Neural cell (in vitro differentiated cells): ENCODE results near the gene SLC25A19. TPM values are rescaled to one million over a fixed set of nuclear protein-coding genes. Genes with fewer than 3 reads are reported as not detected.

Source experiments
- H2AFZ ChIP-seq: fragments of 200-600, 300-800 bp; sonication (generic), shearing (Covaris generic); 2 replicates; pipeline ENCODE4 v1.6.0; 2014; ENCODE audit warnings: low read depth, mild to moderate bottlenecking, antibody characterized with exemption, low read length, moderate library complexity
- H3F3A ChIP-seq: fragments of 200-600 bp; shearing (Covaris generic); 2 replicates; pipeline ENCODE4 v1.6.1; 2016; ENCODE audit warnings: mild to moderate bottlenecking, moderate library complexity, mixed read lengths, antibody characterized with exemption, low read length; ENCODE audit not compliant: insufficient read depth, poor library complexity, severe bottlenecking
- H3K27ac ChIP-seq: fragments of 200-600, 300-800 bp; sonication (generic), shearing (Covaris generic); 2 replicates; pipeline ENCODE4 v1.5.1; 2014; ENCODE audit warnings: mild to moderate bottlenecking, low read length, moderate library complexity
- H3K27me3 ChIP-seq: fragments of 300-800, 200-600 bp; sonication (generic), shearing (Covaris generic); 2 replicates; pipeline ENCODE4 v1.6.0; 2014; ENCODE audit warnings: mild to moderate bottlenecking, low read depth, low read length, moderate library complexity; ENCODE audit not compliant: insufficient read depth
- H3K36me3 ChIP-seq: fragments of 300-800, 200-600 bp; sonication (generic), shearing (Covaris generic); 2 replicates; pipeline ENCODE4 v1.5.1; 2014; ENCODE audit warnings: mild to moderate bottlenecking, antibody characterized with exemption, low read length, moderate library complexity; ENCODE audit not compliant: insufficient read depth
- H3K4me2 ChIP-seq: fragments of 300-800, 200-600 bp; sonication (generic), shearing (Covaris generic); 2 replicates; pipeline ENCODE4 v1.6.0; 2014; ENCODE audit warnings: mild to moderate bottlenecking, low read length
- H3K4me3 ChIP-seq: fragments of 300-800, 200-600 bp; sonication (generic), shearing (Covaris generic); 2 replicates; pipeline ENCODE4 v1.5.1; 2014; ENCODE audit warnings: mild to moderate bottlenecking, low read length, moderate library complexity
- H3K79me2 ChIP-seq: fragments of 200-600 bp; shearing (Covaris generic); replicated peaks from 2 replicates; pipeline ENCODE4 v1.6.0; 2014; ENCODE audit warnings: mild to moderate bottlenecking, low read length, moderate library complexity; ENCODE audit not compliant: insufficient read depth
- H3K9ac ChIP-seq: fragments of 300-800, 200-600 bp; sonication (generic), shearing (Covaris generic); 2 replicates; pipeline ENCODE4 v1.6.1; 2016; ENCODE audit warnings: mild to moderate bottlenecking, low read length, mixed read lengths
- H3K9me2 ChIP-seq: fragments of 200-600 bp; shearing (Covaris generic); 2 replicates; pipeline ENCODE4 v1.6.1; 2016; ENCODE audit warnings: mild to moderate bottlenecking, low read length, mixed read lengths; ENCODE audit not compliant: insufficient read depth
- H3K9me3 ChIP-seq: fragments of 200-600, 300-800 bp; sonication (generic), shearing (Covaris generic); 2 replicates; pipeline ENCODE4 v1.6.1; 2016; ENCODE audit warnings: mild to moderate bottlenecking, mixed run types, low read length, moderate library complexity, mixed read lengths
- H4K20me1 ChIP-seq: fragments of 200-600 bp; shearing (Covaris generic); 2 replicates; pipeline ENCODE4 v1.6.1; 2016; ENCODE audit warnings: mild to moderate bottlenecking, mixed run types; ENCODE audit not compliant: insufficient read depth
- EP300 ChIP-seq: fragments of 450-650 bp; conservative IDR thresholded peaks from 2 replicates; pipeline ENCODE4 v1.6.1; 2014; ENCODE audit warnings: antibody characterized with exemption, mild to moderate bottlenecking, moderate library complexity; ENCODE audit not compliant: poor library complexity, severe bottlenecking
- EZH2 ChIP-seq: fragments of 200-600, 300-800 bp; shearing (Covaris generic), sonication (generic); IDR thresholded peaks from 2 replicates; pipeline ENCODE4 v1.6.1; 2014; ENCODE audit warnings: antibody characterized with exemption, low read length, borderline replicate concordance, mild to moderate bottlenecking; ENCODE audit not compliant: insufficient read depth, poor library complexity, severe bottlenecking
- MXI1 ChIP-seq: fragments of 450-650 bp; conservative IDR thresholded peaks from 2 replicates; pipeline ENCODE4 v1.6.1; 2014; ENCODE audit warnings: antibody characterized with exemption, mild to moderate bottlenecking; ENCODE audit not compliant: poor library complexity, severe bottlenecking
- POLR2AphosphoS5 ChIP-seq: IDR thresholded peaks from 2 replicates; pipeline ENCODE4 v1.6.1; 2012
- RAD21 ChIP-seq: fragments of 450-650 bp; conservative IDR thresholded peaks from 2 replicates; pipeline ENCODE4 v1.6.1; 2014; ENCODE audit warnings: antibody characterized with exemption, mild to moderate bottlenecking, moderate library complexity
- SMC3 ChIP-seq: fragments of 450-650 bp; conservative IDR thresholded peaks from 2 replicates; pipeline ENCODE4 v1.6.1; 2014; ENCODE audit warnings: antibody characterized with exemption, mild to moderate bottlenecking, moderate library complexity; ENCODE audit not compliant: poor library complexity
- TAF1 ChIP-seq: IDR thresholded peaks from 2 replicates; pipeline ENCODE4 v1.6.1; 2012; ENCODE audit warnings: low read depth
- polyA plus RNA-seq: library from polyadenylated mRNA; depleted of rRNA; stranded (reverse); fragments of >200 nt; gene quantifications from 2 replicates; pipeline ENCODE4 v1.2.3, GENCODE V29; 2014
- TF ChIP-seq, protein P1 (sequence below): fragments of 450-650 bp; IDR thresholded peaks from 2 replicates; pipeline ENCODE4 v1.5.1; 2014; ENCODE audit warnings: antibody characterized with exemption, mild to moderate bottlenecking, moderate library complexity; ENCODE audit not compliant: poor library complexity, severe bottlenecking
- TF ChIP-seq, protein P2 (sequence below): IDR thresholded peaks from 2 replicates; pipeline ENCODE4 v1.6.1; 2012; ENCODE audit warnings: borderline replicate concordance

The SLC25A19 gene
- polyA plus RNA-seq, 1 donor from 2014 or later: 13.8 TPM

DNA sequence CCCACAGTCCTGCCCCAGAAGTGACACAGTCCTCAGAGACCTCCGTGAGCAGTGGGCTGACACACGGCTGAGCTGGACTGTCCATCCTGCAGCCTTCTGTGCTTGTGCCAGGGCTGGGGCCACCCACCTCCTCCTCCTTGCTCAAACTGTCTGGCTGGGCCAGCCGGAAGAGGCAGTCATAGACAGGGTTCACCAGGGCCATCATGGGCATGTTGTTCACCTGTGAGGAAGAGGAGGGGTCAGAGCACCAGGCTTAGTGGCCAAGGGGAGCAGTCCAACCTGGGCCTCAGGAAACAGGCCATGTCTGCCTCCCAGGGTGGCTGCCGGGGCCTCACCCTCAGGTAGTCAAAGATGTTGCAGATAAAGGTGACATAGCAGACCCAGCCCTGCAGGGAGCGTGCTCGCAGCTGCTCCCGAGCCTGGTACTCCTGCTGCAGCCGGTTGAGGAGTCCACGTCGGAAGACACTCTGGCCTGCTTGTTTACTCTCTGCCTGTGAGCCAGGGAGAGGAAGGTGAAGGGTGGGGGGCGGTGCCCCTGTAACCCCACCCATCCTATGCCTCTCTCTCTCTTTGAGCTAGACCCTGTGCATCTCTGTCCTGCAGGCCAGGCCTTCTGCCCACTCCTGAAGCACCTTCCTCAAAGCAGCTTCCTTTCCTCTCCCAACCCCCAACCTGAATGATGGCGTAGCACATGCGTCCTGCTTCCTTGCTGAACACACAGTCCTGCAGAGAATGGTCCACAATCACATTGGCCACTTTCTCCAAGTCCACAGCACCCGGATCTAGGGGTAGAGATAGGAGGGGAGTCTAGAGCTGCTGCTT is 21.6 kb downstream of the SLC25A19 start:
- Histone ChIP-seq H3K79me2 (peaks cover 5% of the 10 kb centered on the region), H3K9ac (no peak overlapping the region), H3K27ac (no peak overlapping the region), H3K36me3 (no peaks in the 10 kb centered on the region), H3K4me3 (no peak overlapping the region), H3K27me3 (no peaks in the 10 kb centered on the region), H3F3A (no peaks in the 10 kb centered on the region), H3K9me2 (no peaks in the 10 kb centered on the region), H4K20me1 (no peaks in the 10 kb centered on the region), H2AFZ (no peak overlapping the region), H3K9me3 (no peaks in the 10 kb centered on the region), H3K4me2 (no peak overlapping the region)
- TF ChIP-seq, protein P1, sequence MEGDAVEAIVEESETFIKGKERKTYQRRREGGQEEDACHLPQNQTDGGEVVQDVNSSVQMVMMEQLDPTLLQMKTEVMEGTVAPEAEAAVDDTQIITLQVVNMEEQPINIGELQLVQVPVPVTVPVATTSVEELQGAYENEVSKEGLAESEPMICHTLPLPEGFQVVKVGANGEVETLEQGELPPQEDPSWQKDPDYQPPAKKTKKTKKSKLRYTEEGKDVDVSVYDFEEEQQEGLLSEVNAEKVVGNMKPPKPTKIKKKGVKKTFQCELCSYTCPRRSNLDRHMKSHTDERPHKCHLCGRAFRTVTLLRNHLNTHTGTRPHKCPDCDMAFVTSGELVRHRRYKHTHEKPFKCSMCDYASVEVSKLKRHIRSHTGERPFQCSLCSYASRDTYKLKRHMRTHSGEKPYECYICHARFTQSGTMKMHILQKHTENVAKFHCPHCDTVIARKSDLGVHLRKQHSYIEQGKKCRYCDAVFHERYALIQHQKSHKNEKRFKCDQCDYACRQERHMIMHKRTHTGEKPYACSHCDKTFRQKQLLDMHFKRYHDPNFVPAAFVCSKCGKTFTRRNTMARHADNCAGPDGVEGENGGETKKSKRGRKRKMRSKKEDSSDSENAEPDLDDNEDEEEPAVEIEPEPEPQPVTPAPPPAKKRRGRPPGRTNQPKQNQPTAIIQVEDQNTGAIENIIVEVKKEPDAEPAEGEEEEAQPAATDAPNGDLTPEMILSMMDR: no peak
- TF ChIP-seq, protein P2, sequence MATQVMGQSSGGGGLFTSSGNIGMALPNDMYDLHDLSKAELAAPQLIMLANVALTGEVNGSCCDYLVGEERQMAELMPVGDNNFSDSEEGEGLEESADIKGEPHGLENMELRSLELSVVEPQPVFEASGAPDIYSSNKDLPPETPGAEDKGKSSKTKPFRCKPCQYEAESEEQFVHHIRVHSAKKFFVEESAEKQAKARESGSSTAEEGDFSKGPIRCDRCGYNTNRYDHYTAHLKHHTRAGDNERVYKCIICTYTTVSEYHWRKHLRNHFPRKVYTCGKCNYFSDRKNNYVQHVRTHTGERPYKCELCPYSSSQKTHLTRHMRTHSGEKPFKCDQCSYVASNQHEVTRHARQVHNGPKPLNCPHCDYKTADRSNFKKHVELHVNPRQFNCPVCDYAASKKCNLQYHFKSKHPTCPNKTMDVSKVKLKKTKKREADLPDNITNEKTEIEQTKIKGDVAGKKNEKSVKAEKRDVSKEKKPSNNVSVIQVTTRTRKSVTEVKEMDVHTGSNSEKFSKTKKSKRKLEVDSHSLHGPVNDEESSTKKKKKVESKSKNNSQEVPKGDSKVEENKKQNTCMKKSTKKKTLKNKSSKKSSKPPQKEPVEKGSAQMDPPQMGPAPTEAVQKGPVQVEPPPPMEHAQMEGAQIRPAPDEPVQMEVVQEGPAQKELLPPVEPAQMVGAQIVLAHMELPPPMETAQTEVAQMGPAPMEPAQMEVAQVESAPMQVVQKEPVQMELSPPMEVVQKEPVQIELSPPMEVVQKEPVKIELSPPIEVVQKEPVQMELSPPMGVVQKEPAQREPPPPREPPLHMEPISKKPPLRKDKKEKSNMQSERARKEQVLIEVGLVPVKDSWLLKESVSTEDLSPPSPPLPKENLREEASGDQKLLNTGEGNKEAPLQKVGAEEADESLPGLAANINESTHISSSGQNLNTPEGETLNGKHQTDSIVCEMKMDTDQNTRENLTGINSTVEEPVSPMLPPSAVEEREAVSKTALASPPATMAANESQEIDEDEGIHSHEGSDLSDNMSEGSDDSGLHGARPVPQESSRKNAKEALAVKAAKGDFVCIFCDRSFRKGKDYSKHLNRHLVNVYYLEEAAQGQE: no peak
- TF ChIP-seq TAF1: no peak
- no peak for TF ChIP-seq SMC3
- no peak for TF ChIP-seq POLR2AphosphoS5
- TF ChIP-seq EZH2: no peak
- no peak for TF ChIP-seq RAD21
- TF ChIP-seq MXI1: no peak
- no peak for TF ChIP-seq EP300

- no peak overlapping the region for H2AFZ ChIP-seq
- no peak overlapping the region for H3K4me2 ChIP-seq
- H3F3A ChIP-seq: no peaks in the 10 kb centered on the region
- H3K9me3 ChIP-seq: no peaks in the 10 kb centered on the region
- H3K9me2 ChIP-seq: no peaks in the 10 kb centered on the region
- no peak overlapping the region for H3K27ac ChIP-seq
- H3K36me3 ChIP-seq: no peaks in the 10 kb centered on the region
- no peak overlapping the region for H3K4me3 ChIP-seq
- H3K9ac ChIP-seq: no peak overlapping the region
- H3K27me3 ChIP-seq: no peaks in the 10 kb centered on the region
- H4K20me1 ChIP-seq: no peaks in the 10 kb centered on the region
- peaks cover 10% of the 10 kb centered on the region for H3K79me2 ChIP-seq
- TF ChIP-seq MXI1 (no peak), POLR2AphosphoS5 (no peak), SMC3 (no peak), TAF1 (no peak), EZH2 (no peak), RAD21 (no peak), EP300 (no peak)
- TF ChIP-seq, protein P2: no peak
- TF ChIP-seq, protein P1: no peak
Observed at GRCh38 chr17:75267153-75267410, 22.2 kb downstream of the SLC25A19 start.
